GM23338 (cell line): ENCODE measurements around the gene SPP1. TPM values are rescaled to one million over a fixed set of nuclear protein-coding genes. Genes with fewer than 3 reads are reported as not detected.

Experiments used
- ATAC-seq: fragments of 200-7000 bp; cut with Tn5 transposase; 3 replicates; pipeline ENCODE4 v1.9.1; 2020
- DNase-seq: peaks from one replicate; pipeline ENCODE4 v3.0.0-alpha.2; 2015; ENCODE audit warnings: low spot score
- H2AFZ ChIP-seq: fragments of 200-600 bp; sonication (generic); 2 replicates; pipeline ENCODE4 v1.8.0; 2016; ENCODE audit warnings: antibody characterized with exemption, mild to moderate bottlenecking, moderate library complexity
- H3F3A ChIP-seq: fragments of 200-600 bp; sonication (generic); replicated peaks from 2 replicates; pipeline ENCODE4 v1.8.0; 2017; ENCODE audit warnings: antibody characterized with exemption, mixed run types, low read depth
- H3K27ac ChIP-seq: fragments of 200-600 bp; sonication (generic); 2 replicates; pipeline ENCODE4 v1.6.1; 2016; ENCODE audit warnings: low read depth
- H3K27me3 ChIP-seq: fragments of 200-600 bp; sonication (generic); 2 replicates; pipeline ENCODE4 v1.8.0; 2016; ENCODE audit warnings: mild to moderate bottlenecking, mixed run types, moderate library complexity; ENCODE audit not compliant: insufficient read depth
- H3K36me3 ChIP-seq: fragments of 200-600 bp; sonication (generic); 2 replicates; pipeline ENCODE4 v1.8.0; 2016; ENCODE audit warnings: mild to moderate bottlenecking; ENCODE audit not compliant: insufficient read depth
- H3K4me1 ChIP-seq: fragments of 200-600 bp; sonication (generic); 2 replicates; pipeline ENCODE4 v1.8.0; 2016; ENCODE audit warnings: mild to moderate bottlenecking, moderate library complexity; ENCODE audit not compliant: insufficient read depth
- H3K4me2 ChIP-seq: fragments of 200-600 bp; sonication (generic); 2 replicates; pipeline ENCODE4 v1.7.1; 2017; ENCODE audit warnings: mixed run types
- H3K4me3 ChIP-seq: fragments of 200-600 bp; sonication (generic); 2 replicates; pipeline ENCODE4 v1.6.1; 2016; ENCODE audit warnings: mixed run types
- H3K79me2 ChIP-seq: fragments of 200-600 bp; sonication (generic); replicated peaks from 2 replicates; pipeline ENCODE4 v1.8.0; 2017; ENCODE audit warnings: mild to moderate bottlenecking; ENCODE audit not compliant: insufficient read depth
- H3K9me2 ChIP-seq: fragments of 200-600 bp; sonication (generic); 2 replicates; pipeline ENCODE4 v1.8.0; 2017; ENCODE audit not compliant: insufficient read depth
- H4K20me1 ChIP-seq: fragments of 200-600 bp; sonication (generic); replicated peaks from 2 replicates; pipeline ENCODE4 v1.8.0; 2017; ENCODE audit warnings: mild to moderate bottlenecking; ENCODE audit not compliant: insufficient read depth
- H3K27ac Mint-ChIP-seq: 2 replicates; pipeline ENCODE4 v1.8.0; 2020; ENCODE audit warnings: inconsistent platforms, mild to moderate bottlenecking, moderate library complexity, mixed read lengths
- H3K27me3 Mint-ChIP-seq: 3 replicates; pipeline ENCODE4 v1.8.0; 2022; ENCODE audit warnings: low read depth, mild to moderate bottlenecking, moderate library complexity, mixed read lengths, inconsistent platforms; ENCODE audit not compliant: insufficient read depth, poor library complexity
- H3K36me3 Mint-ChIP-seq: 3 replicates; pipeline ENCODE4 v1.8.0; 2021; ENCODE audit warnings: low read depth, mild to moderate bottlenecking, inconsistent platforms, moderate library complexity, mixed read lengths
- H3K4me1 Mint-ChIP-seq: 3 replicates; pipeline ENCODE4 v1.8.0; 2020; ENCODE audit warnings: mild to moderate bottlenecking, inconsistent platforms, mixed read lengths
- H3K4me3 Mint-ChIP-seq: 3 replicates; pipeline ENCODE4 v1.8.0; 2021; ENCODE audit warnings: moderate library complexity, mild to moderate bottlenecking, inconsistent platforms, mixed read lengths
- H3K9me3 Mint-ChIP-seq: 3 replicates; pipeline ENCODE4 v1.8.0; 2020; ENCODE audit warnings: moderate library complexity, mild to moderate bottlenecking, inconsistent platforms, mixed read lengths
- ETS1 ChIP-seq: IDR thresholded peaks from 2 replicates; pipeline ENCODE4 v1.6.1; 2016; ENCODE audit warnings: antibody characterized with exemption
- EZH2 ChIP-seq: fragments of 200-600 bp; sonication (generic); IDR thresholded peaks from one replicate; pipeline ENCODE4 v1.8.0; 2017; ENCODE audit warnings: antibody characterized with exemption, mild to moderate bottlenecking, low read depth; ENCODE audit not compliant: unreplicated experiment
- EZH2phosphoT487 ChIP-seq: fragments of 200-600 bp; sonication (generic); IDR thresholded peaks from one replicate; pipeline ENCODE4 v1.8.1; 2018; ENCODE audit warnings: antibody characterized with exemption; ENCODE audit not compliant: unreplicated experiment
- NANOG ChIP-seq: IDR thresholded peaks from 2 replicates; pipeline ENCODE4 v1.6.1; 2016; ENCODE audit warnings: antibody characterized with exemption, borderline replicate concordance
- ZNF114 ChIP-seq: fragments of 250-450 bp; sonication (Bioruptor Pico); IDR thresholded peaks from 2 replicates; pipeline ENCODE4 v1.5.0; 2020; ENCODE audit warnings: mild to moderate bottlenecking, moderate library complexity
- ZNF462 ChIP-seq: fragments of 250-450 bp; sonication (Bioruptor Pico); IDR thresholded peaks from 2 replicates; pipeline ENCODE4 v1.5.0; 2020; ENCODE audit warnings: mild to moderate bottlenecking, moderate library complexity
- polyA plus RNA-seq: library from polyadenylated mRNA; unstranded; fragments of >200 nt; fragmentation: Nextera tagmentation; extraction: Ambion mirVana; gene quantifications from 2 replicates; pipeline ENCODE4 v1.2.1, GENCODE V29; 2016
- total RNA-seq: library from RNA; depleted of rRNA; stranded (reverse); fragments of >200 nt; shearing (Covaris generic); gene quantifications from 2 replicates; pipeline ENCODE4 v1.2.3, GENCODE V29; 2014

The SPP1 gene
- total and polyA plus RNA-seq, 2 experiments from 2014 or later: 41.3 to 51.3 TPM

- Histone ChIP-seq H4K20me1 (peaks cover 36% of the 10 kb centered on the region), H3K36me3 (no peaks in the 10 kb centered on the region), H2AFZ (no peak overlapping the region), H3K27ac (no peak overlapping the region), H3K4me3 (peak overlapping the region; percentile 68), H3K4me1 (peaks cover 53% of the 10 kb centered on the region), H3K27me3 (peaks cover 21% of the 10 kb centered on the region), H3K4me2 (peak overlapping the region; percentile 83), H3K9me2 (no peaks in the 10 kb centered on the region), H3K79me2 (peaks cover 58% of the 10 kb centered on the region), H3F3A (no peaks in the 10 kb centered on the region)
- ATAC-seq (no peak), DNase-seq (no peak)
- no peak for TF ChIP-seq NANOG
- TF ChIP-seq EZH2phosphoT487: no peak
- TF ChIP-seq ZNF462 (CRISPR knock-in tag): no peak
- H3K36me3 Mint-ChIP-seq: peaks cover 1% of the 10 kb centered on the region; the same call in 2 of the 3 replicates
- peaks cover 17% of the 10 kb centered on the region for H3K27me3 Mint-ChIP-seq
- peak overlapping the region; percentile 90 for H3K4me3 Mint-ChIP-seq
- no peak overlapping the region for H3K27ac Mint-ChIP-seq
- H3K4me1 Mint-ChIP-seq: peaks cover 53% of the 10 kb centered on the region
- H3K9me3 Mint-ChIP-seq: no peaks in the 10 kb centered on the region; the same call in 2 of the 3 replicates
These were observed 33.2 kb downstream of the SPP1 start for GRCh38 chr4:88008743-88009171.

- Histone ChIP-seq H3K27me3 (peaks cover 21% of the 10 kb centered on the region), H4K20me1 (peaks cover 42% of the 10 kb centered on the region), H3K9me2 (no peaks in the 10 kb centered on the region), H3F3A (no peaks in the 10 kb centered on the region), H3K4me3 (peak overlapping the region; percentile 68), H3K79me2 (peaks cover 69% of the 10 kb centered on the region), H3K36me3 (no peaks in the 10 kb centered on the region), H3K4me1 (peaks cover 55% of the 10 kb centered on the region), H3K4me2 (peak overlapping the region; percentile 83), H2AFZ (no peak overlapping the region), H3K27ac (no peak overlapping the region)
- Mint-ChIP-seq H3K27me3 (peaks cover 16% of the 10 kb centered on the region), H3K9me3 (no peaks in the 10 kb centered on the region; the same call in 2 of the 3 replicates), H3K27ac (no peak overlapping the region), H3K4me1 (peaks cover 60% of the 10 kb centered on the region), H3K4me3 (peak overlapping the region; percentile 31; the same call in 1 of the 3 replicates), H3K36me3 (peaks cover 3% of the 10 kb centered on the region; the same call in 2 of the 3 replicates)
- TF ChIP-seq ZNF114 (CRISPR knock-in tag) (no peak), ETS1 (no peak), EZH2 (no peak)
- DNase-seq (no peak), ATAC-seq (no peak)
These were observed 34.4 kb downstream of the SPP1 start for GRCh38 chr4:88009871-88010270.
